Keratinocyte (primary cell): ENCODE measurements around the gene ATN1. TPM values are rescaled to one million over a fixed set of nuclear protein-coding genes. Genes with fewer than 3 reads are reported as not detected.
A peak's percentile ranks its signal among the peaks of the same experiment; 100 is the strongest.

ENCODE experiments used
- DNase-seq: peaks from one replicate; pipeline ENCODE4 v3.0.0-alpha.2; 2011; ENCODE audit warnings: low read depth, missing footprints, low spot score
- FAIRE-seq: peaks from 2 replicates; lab custom pipeline; 2011; peaks lifted over from hg19 to GRCh38; lab: Jason Lieb, UNC
- H2AFZ ChIP-seq: 2 replicates; pipeline ENCODE4 v1.6.0; 2012; ENCODE audit warnings: low read length, control low read depth, inconsistent platforms; ENCODE audit not compliant: control insufficient read depth
- H3K27ac ChIP-seq: 2 replicates; pipeline ENCODE4 v1.5.1; 2011; ENCODE audit warnings: low read length; ENCODE audit not compliant: control insufficient read depth, insufficient read depth
- H3K27me3 ChIP-seq: 3 replicates; pipeline ENCODE4 v1.6.0; 2011; ENCODE audit warnings: low read length; ENCODE audit not compliant: control insufficient read depth, insufficient read depth; ENCODE audit errors: extremely low read depth
- H3K36me3 ChIP-seq, 2 experiments: 2 replicates in 1 of 2; 3 replicates in 1 of 2; pipeline ENCODE4 v1.5.1; 2011; ENCODE audit warnings: low read length in 2 of 2, mild to moderate bottlenecking in 1 of 2; ENCODE audit not compliant: control insufficient read depth in 2 of 2, insufficient read depth in 2 of 2; ENCODE audit errors: extremely low read depth in 1 of 2
- H3K4me1 ChIP-seq: 3 replicates; pipeline ENCODE4 v1.5.1; 2011; ENCODE audit warnings: low read length; ENCODE audit not compliant: control insufficient read depth, insufficient read depth; ENCODE audit errors: extremely low read depth
- H3K4me2 ChIP-seq: 3 replicates; pipeline ENCODE4 v1.6.0; 2011; ENCODE audit warnings: low read depth, low read length; ENCODE audit not compliant: control insufficient read depth, insufficient read depth; ENCODE audit errors: extremely low read depth
- H3K4me3 ChIP-seq, 3 experiments: fragments of 200-600 bp in 1 of 3; sonication (generic) in 1 of 3; 2 replicates in 2 of 3; 3 replicates in 1 of 3; pipeline ENCODE4 v1.5.1; 2011 to 2016; ENCODE audit warnings: low read length in 3 of 3, mild to moderate bottlenecking in 3 of 3, control low read depth in 2 of 3, inconsistent platforms in 1 of 3, low read depth in 1 of 3, mixed read lengths in 1 of 3, mixed run types in 1 of 3, moderate library complexity in 1 of 3; ENCODE audit not compliant: control insufficient read depth in 2 of 3, insufficient read depth in 2 of 3; ENCODE audit errors: extremely low read depth in 1 of 3
- H3K79me2 ChIP-seq: 2 replicates; pipeline ENCODE4 v1.6.0; 2012; ENCODE audit warnings: low read length; ENCODE audit not compliant: control insufficient read depth, insufficient read depth
- H3K9ac ChIP-seq: 3 replicates; pipeline ENCODE4 v1.6.0; 2011; ENCODE audit warnings: low read length; ENCODE audit not compliant: control insufficient read depth, insufficient read depth; ENCODE audit errors: extremely low read depth
- H3K9me1 ChIP-seq: 3 replicates; pipeline ENCODE4 v1.6.0; 2011; ENCODE audit warnings: low read length; ENCODE audit not compliant: control insufficient read depth, insufficient read depth; ENCODE audit errors: extremely low read depth
- H3K9me3 ChIP-seq: 2 replicates; pipeline ENCODE4 v1.5.1; 2012; ENCODE audit warnings: low read depth, low read length; ENCODE audit not compliant: control insufficient read depth
- H4K20me1 ChIP-seq: 3 replicates; pipeline ENCODE4 v1.6.0; 2011; ENCODE audit warnings: low read length; ENCODE audit not compliant: control insufficient read depth, insufficient read depth; ENCODE audit errors: extremely low read depth
- CTCF ChIP-seq, 3 experiments: IDR thresholded peaks in 1 of 3; conservative IDR thresholded peaks in 1 of 3; optimal IDR thresholded peaks in 1 of 3; 2 replicates in 2 of 3; 3 replicates in 1 of 3; pipeline versions ENCODE3 to v1.5.1; 2011; ENCODE audit warnings: low read length in 3 of 3, mild to moderate bottlenecking in 3 of 3, moderate library complexity in 2 of 3, control low read depth in 1 of 3, inconsistent platforms in 1 of 3; ENCODE audit not compliant: insufficient read depth in 2 of 3; ENCODE audit errors: extremely low read depth in 1 of 3
- EZH2 ChIP-seq: IDR thresholded peaks from one replicate; pipeline ENCODE4 v1.6.1; 2012; ENCODE audit warnings: inconsistent platforms, mild to moderate bottlenecking, low read length, moderate library complexity
- dilution Hi-C: fragments of 300-500 bp; cut with MboI; formaldehyde crosslinking; loops from one replicate; pipeline ENCODE4 v1.7.0; 2020; ENCODE audit warnings: low sequenced_read_pairs; ENCODE audit not compliant: extremely low pct_ligation_motif_present
- polyA plus RNA-seq, 5 experiments: library from polyadenylated mRNA; depleted of rRNA in 3 of 5; stranded (reverse) in 3 of 5; stranded (forward) in 1 of 5; unstranded in 1 of 5; fragments of >200 nt; gene quantifications; 1 replicate in 1 of 5; 2 replicates in 3 of 5; 3 replicates in 1 of 5; pipeline versions ENCODE4 v1.2.1 to v1.2.3, GENCODE V29; 2011 to 2012; ENCODE audit warnings: missing spikeins in 2 of 5, low read depth in 1 of 5, low replicate concordance in 1 of 5

Gene ATN1
- polyA plus RNA-seq, 1 donor (not counting 4 experiments of a cell fraction or from before 2014, with no cell fraction given) = 6.2 TPM

DNA sequence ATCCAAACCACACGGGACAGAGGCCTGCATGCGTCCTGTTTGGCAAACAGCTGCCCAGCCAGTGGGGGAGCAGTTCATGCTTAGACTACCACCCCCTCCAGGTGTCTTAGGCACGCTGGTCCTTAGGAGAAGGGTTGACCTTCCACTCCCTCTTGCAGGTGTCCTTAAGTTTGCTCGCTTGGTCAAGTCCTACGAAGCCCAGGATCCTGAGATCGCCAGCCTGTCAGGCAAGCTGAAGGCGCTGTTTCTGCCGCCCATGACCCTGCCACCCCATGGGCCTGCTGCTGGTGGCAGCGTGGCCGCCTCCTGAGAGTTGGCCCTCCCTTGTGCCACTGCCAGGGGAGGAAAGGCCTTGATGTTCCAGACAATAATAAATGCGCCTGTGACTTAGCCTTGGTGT is 17.9 kb downstream of the ATN1 start:
- peak overlapping the region; percentile 95 for H3K4me2 ChIP-seq

GRCh38 chr12:6946033-6946919 is 18.5 kb downstream of the ATN1 start:
- DNase-seq (no peak), FAIRE-seq (peak; percentile 66)
- peaks cover 27% of the 10 kb centered on the region for H3K4me1 ChIP-seq
- H3K9ac ChIP-seq = peak overlapping the region; percentile 67
- dilution Hi-C loops = no loop called here
- no peak for TF ChIP-seq EZH2
- no peak for TF ChIP-seq CTCF (optimal IDR thresholded peaks at IDR 0.05 in 1 of 3, IDR thresholded peaks at IDR 0.05 in 1 of 3, conservative IDR thresholded peaks at IDR 0.05 in 1 of 3; ENCODE audit: extremely low read depth in 1 of 3, insufficient read depth in 2 of 3, low read length in 3 of 3)
- H3K27me3 ChIP-seq = no peaks in the 10 kb centered on the region
- H3K4me3 ChIP-seq = peak overlapping the region; percentile 55 to 64 (median 64)
- H3K27ac ChIP-seq = peak overlapping the region; percentile 66
- H4K20me1 ChIP-seq = no peaks in the 10 kb centered on the region
- H3K36me3 ChIP-seq = peaks cover 4 to 6% of the 10 kb centered on the region in 2 experiments
- H3K9me1 ChIP-seq = no peaks in the 10 kb centered on the region
- no peaks in the 10 kb centered on the region for H3K9me3 ChIP-seq
- H3K79me2 ChIP-seq = peaks cover 6% of the 10 kb centered on the region
- peak overlapping the region; percentile 45 for H2AFZ ChIP-seq
- peak overlapping the region; percentile 95 for H3K4me2 ChIP-seq

More for the DNA sequence above, 17.9 kb downstream of the ATN1 start:
- FAIRE-seq (no peak), DNase-seq (no peak)
- H3K4me3 ChIP-seq = peak overlapping the region; percentile 28 to 64 (median 64)
- H3K36me3 ChIP-seq = peaks cover 5 to 10% of the 10 kb centered on the region in 2 experiments
- peak overlapping the region; percentile 67 for H3K9ac ChIP-seq
- peaks cover 6% of the 10 kb centered on the region for H3K79me2 ChIP-seq
- no peaks in the 10 kb centered on the region for H3K27me3 ChIP-seq
- no peaks in the 10 kb centered on the region for H4K20me1 ChIP-seq
- H3K9me1 ChIP-seq = no peaks in the 10 kb centered on the region
- no peak for TF ChIP-seq CTCF (optimal IDR thresholded peaks at IDR 0.05 in 1 of 3, IDR thresholded peaks at IDR 0.05 in 1 of 3, conservative IDR thresholded peaks at IDR 0.05 in 1 of 3; ENCODE audit: extremely low read depth in 1 of 3, insufficient read depth in 2 of 3, low read length in 3 of 3)
- no peak for TF ChIP-seq EZH2
- H3K27ac ChIP-seq = peak overlapping the region; percentile 66
- no peaks in the 10 kb centered on the region for H3K9me3 ChIP-seq
- H3K4me1 ChIP-seq = peaks cover 27% of the 10 kb centered on the region
- dilution Hi-C loops = no loop called here
- H2AFZ ChIP-seq = peak overlapping the region; percentile 45
